Mesenchymal stem cell (in vitro differentiated cells and primary cell): ENCODE measurements around the gene PFKFB4.
"Not testable (repeated sequence)": the region's sequence is repeated elsewhere in the genome, so short reads cannot be mapped to it uniquely, and the experiment has no call there.

Experiments
- DNase-seq: peaks from one replicate; pipeline ENCODE4 v3.0.0-alpha.2; 2013
- H2AFZ ChIP-seq: one replicate; pipeline ENCODE4 v1.6.1; 2013; ENCODE audit warnings: low read depth, mild to moderate bottlenecking, control low read depth, inconsistent platforms, low read length, moderate library complexity
- H2AK5ac ChIP-seq: 2 replicates; pipeline ENCODE4 v1.6.1; 2013; ENCODE audit warnings: low read length, moderate library complexity, mild to moderate bottlenecking, inconsistent platforms; ENCODE audit not compliant: severe bottlenecking
- H2BK120ac ChIP-seq: one replicate; pipeline ENCODE4 v1.6.1; 2013; ENCODE audit warnings: low read depth, mild to moderate bottlenecking, inconsistent platforms, low read length, moderate library complexity
- H2BK12ac ChIP-seq, 2 experiments: one replicate each; pipeline ENCODE4 v1.6.1; 2013; ENCODE audit warnings: inconsistent platforms in 2 of 2, low read length in 2 of 2, mild to moderate bottlenecking in 2 of 2, moderate library complexity in 2 of 2, control low read depth in 1 of 2
- H2BK15ac ChIP-seq: one replicate; pipeline ENCODE4 v1.6.1; 2013; ENCODE audit warnings: mild to moderate bottlenecking, low read depth, inconsistent platforms; ENCODE audit not compliant: poor library complexity, severe bottlenecking
- H2BK5ac ChIP-seq: 2 replicates; pipeline ENCODE4 v1.6.1; 2013; ENCODE audit warnings: low read depth, mild to moderate bottlenecking, low read length, control low read depth, inconsistent platforms; ENCODE audit not compliant: poor library complexity, severe bottlenecking
- H3K14ac ChIP-seq, 2 experiments: one replicate each; pipeline ENCODE4 v1.6.1; 2013; ENCODE audit warnings: inconsistent platforms in 2 of 2, low read length in 2 of 2, control low read depth in 1 of 2, mild to moderate bottlenecking in 1 of 2, moderate library complexity in 1 of 2
- H3K18ac ChIP-seq, 2 experiments: one replicate each; pipeline ENCODE4 v1.6.1; 2013; ENCODE audit warnings: inconsistent platforms in 2 of 2, low read length in 2 of 2, control low read depth in 1 of 2, low read depth in 1 of 2, mild to moderate bottlenecking in 1 of 2
- H3K23ac ChIP-seq, 2 experiments: one replicate each; pipeline ENCODE4 v1.6.1; 2013; ENCODE audit warnings: inconsistent platforms in 2 of 2, low read length in 2 of 2, mild to moderate bottlenecking in 2 of 2, moderate library complexity in 2 of 2, control low read depth in 1 of 2
- H3K27ac ChIP-seq: 2 replicates; pipeline ENCODE4 v1.5.1; 2013; ENCODE audit warnings: mild to moderate bottlenecking, moderate library complexity, low read length, control low read depth, inconsistent platforms; ENCODE audit not compliant: poor library complexity, severe bottlenecking
- H3K27me3 ChIP-seq, 2 experiments: 2 replicates each; pipeline versions ENCODE4 v1.6.1 to v1.7.0; 2013; ENCODE audit warnings: low read length in 2 of 2, mild to moderate bottlenecking in 2 of 2, moderate library complexity in 2 of 2, control low read depth in 1 of 2, inconsistent platforms in 1 of 2; ENCODE audit not compliant: control insufficient read depth in 1 of 2, insufficient read depth in 1 of 2
- H3K36me3 ChIP-seq, 2 experiments: 2 replicates each; pipeline versions ENCODE4 v1.6.1 to v1.7.0; 2013; ENCODE audit warnings: low read length in 2 of 2, control low read depth in 1 of 2, inconsistent platforms in 1 of 2, low read depth in 1 of 2, mild to moderate bottlenecking in 1 of 2; ENCODE audit not compliant: insufficient read depth in 2 of 2, control insufficient read depth in 1 of 2
- H3K4ac ChIP-seq, 2 experiments: one replicate each; pipeline ENCODE4 v1.6.1; 2013; ENCODE audit warnings: inconsistent platforms in 2 of 2, low read length in 2 of 2, mild to moderate bottlenecking in 2 of 2, moderate library complexity in 2 of 2, control low read depth in 1 of 2, low read depth in 1 of 2
- H3K4me1 ChIP-seq: 2 replicates; pipeline ENCODE4 v1.6.1; 2013; ENCODE audit warnings: low read depth, low read length, control low read depth; ENCODE audit not compliant: control insufficient read depth, insufficient read depth
- H3K4me2 ChIP-seq: 2 replicates; pipeline ENCODE4 v1.6.1; 2013; ENCODE audit warnings: low read length, mild to moderate bottlenecking, inconsistent platforms; ENCODE audit not compliant: poor library complexity, severe bottlenecking
- H3K4me3 ChIP-seq, 2 experiments: 2 replicates each; pipeline versions ENCODE4 v1.5.1 to v1.7.0; 2013; ENCODE audit warnings: low read length in 2 of 2, mild to moderate bottlenecking in 2 of 2, control low read depth in 1 of 2, low read depth in 1 of 2; ENCODE audit not compliant: insufficient read depth in 1 of 2
- H3K79me1 ChIP-seq: replicated peaks from 2 replicates; pipeline ENCODE4 v1.6.1; 2013; ENCODE audit warnings: mild to moderate bottlenecking, control low read depth, low read length, inconsistent platforms; ENCODE audit not compliant: poor library complexity, severe bottlenecking
- H3K9ac ChIP-seq: 2 replicates; pipeline ENCODE4 v1.7.0; 2013; ENCODE audit warnings: mild to moderate bottlenecking, low read length, moderate library complexity
- H3K9me3 ChIP-seq: 2 replicates; pipeline ENCODE4 v1.7.0; 2013; ENCODE audit warnings: mild to moderate bottlenecking, low read length; ENCODE audit not compliant: control insufficient read depth
- H4K8ac ChIP-seq: one replicate; pipeline ENCODE4 v1.6.1; 2013; ENCODE audit warnings: inconsistent platforms, mild to moderate bottlenecking, low read length, moderate library complexity
- H4K91ac ChIP-seq: one replicate; pipeline ENCODE4 v1.6.1; 2013; ENCODE audit warnings: mild to moderate bottlenecking, low read length, inconsistent platforms
- WGBS: methylation state at CpG from one replicate; pipeline ENCODE4 v1.1.7; 2013; ENCODE audit warnings: mixed read lengths; 5-methylcytosine and 5-hydroxymethylcytosine counted together

The PFKFB4 gene

GRCh38 chr3:48474619-48475018 is 82.0 kb downstream of the PFKFB4 start:
- H3K4me2 ChIP-seq, result no peak overlapping the region
- no peak overlapping the region for H3K18ac ChIP-seq
- H2BK5ac ChIP-seq, result no peak overlapping the region
- no peak overlapping the region for H4K91ac ChIP-seq
- H3K36me3 ChIP-seq, result peaks cover 18 to 47% of the 10 kb centered on the region in 2 experiments
- DNase-seq, result no peak
- H3K9ac ChIP-seq, result no peak overlapping the region
- H3K27ac ChIP-seq, result no peak overlapping the region
- H2AFZ ChIP-seq, result no peak overlapping the region
- no peak overlapping the region for H2AK5ac ChIP-seq
- H3K23ac ChIP-seq, result no peak overlapping the region
- no peak overlapping the region for H3K4ac ChIP-seq
- H2BK12ac ChIP-seq, result no peak overlapping the region
- WGBS, result 64% methylated on average over 4 of the region's 4 CpGs
- H3K27me3 ChIP-seq, result no peaks in the 10 kb centered on the region
- H2BK15ac ChIP-seq, result no peak overlapping the region
- H3K9me3 ChIP-seq, result no peaks in the 10 kb centered on the region
- H2BK120ac ChIP-seq, result no peak overlapping the region
- H3K4me1 ChIP-seq, result peaks cover 20% of the 10 kb centered on the region
- H3K4me3 ChIP-seq, result no peak overlapping the region
- H4K8ac ChIP-seq, result no peak overlapping the region
- no peak overlapping the region for H3K14ac ChIP-seq
- H3K79me1 ChIP-seq, result peaks cover 4% of the 10 kb centered on the region

- H2BK5ac ChIP-seq, H4K91ac ChIP-seq, H3K27me3 ChIP-seq, H2BK120ac ChIP-seq, H3K18ac ChIP-seq, H2AK5ac ChIP-seq, H3K4me3 ChIP-seq, H4K8ac ChIP-seq, H3K9me3 ChIP-seq, H3K4me2 ChIP-seq, H2BK15ac ChIP-seq, H3K9ac ChIP-seq, DNase-seq, H2BK12ac ChIP-seq, H3K79me1 ChIP-seq, H2AFZ ChIP-seq, H3K23ac ChIP-seq, H3K4ac ChIP-seq, H3K14ac ChIP-seq, H3K27ac ChIP-seq: not testable (repeated sequence)
- Histone ChIP-seq H3K36me3 (peaks cover 20 to 50% of the 10 kb centered on the region in 2 experiments), H3K4me1 (peaks cover 20% of the 10 kb centered on the region)
- 88% methylated on average over 3 of the region's 4 CpGs for WGBS
Observed at GRCh38 chr3:48474031-48474430, 82.6 kb downstream of the PFKFB4 start.

GRCh38 chr3:48473617-48473952 is 83.0 kb downstream of the PFKFB4 start:
- peaks cover 20 to 50% of the 10 kb centered on the region in 2 experiments for H3K36me3 ChIP-seq
- H3K4ac ChIP-seq, result peak overlapping the region; percentile 34 to 55
- H4K91ac ChIP-seq, result peak overlapping the region; percentile 92
- H3K14ac ChIP-seq, result no peak overlapping the region
- no peak overlapping the region for H2BK15ac ChIP-seq
- no peak overlapping the region for H2BK5ac ChIP-seq
- H2AK5ac ChIP-seq, result no peak overlapping the region
- peak overlapping the region; percentile 91 for H4K8ac ChIP-seq
- peaks cover 20% of the 10 kb centered on the region for H3K4me1 ChIP-seq
- no peaks in the 10 kb centered on the region for H3K27me3 ChIP-seq
- peak overlapping the region; percentile 39 for H2AFZ ChIP-seq
- peak overlapping the region in 1 of 2 experiments; percentile 92 for H3K4me3 ChIP-seq
- WGBS, result 84% methylated on average over 5 of the region's 5 CpGs
- peak overlapping the region; percentile 94 for H3K9ac ChIP-seq
- no peak overlapping the region for H3K23ac ChIP-seq
- H3K27ac ChIP-seq, result peak overlapping the region; percentile 50
- peaks cover 8% of the 10 kb centered on the region for H3K79me1 ChIP-seq
- H2BK12ac ChIP-seq, result peak overlapping the region in 1 of 2 experiments; percentile 50
- DNase-seq, result no peak
- no peaks in the 10 kb centered on the region for H3K9me3 ChIP-seq
- H3K18ac ChIP-seq, result peak overlapping the region in 1 of 2 experiments; percentile 73
- no peak overlapping the region for H3K4me2 ChIP-seq
- no peak overlapping the region for H2BK120ac ChIP-seq

GRCh38 chr3:48472923-48473616 is 83.5 kb downstream of the PFKFB4 start:
- 3% methylated on average over 16 of the region's 17 CpGs for WGBS
- H3K27me3 ChIP-seq, result no peaks in the 10 kb centered on the region
- H2AK5ac ChIP-seq, result peak overlapping the region; percentile 40
- DNase-seq, result peak; percentile 98
- peak overlapping the region; percentile 94 for H3K9ac ChIP-seq
- peak overlapping the region; percentile 39 for H2AFZ ChIP-seq
- peak overlapping the region; percentile 94 to 97 for H3K18ac ChIP-seq
- H3K4ac ChIP-seq, result peak overlapping the region; percentile 90 to 97
- H4K91ac ChIP-seq, result peak overlapping the region; percentile 92
- H3K4me1 ChIP-seq, result peaks cover 22% of the 10 kb centered on the region
- H2BK120ac ChIP-seq, result peak overlapping the region; percentile 82
- H3K36me3 ChIP-seq, result peaks cover 25 to 51% of the 10 kb centered on the region in 2 experiments
- peak overlapping the region in 1 of 2 experiments; percentile 95 for H3K14ac ChIP-seq
- peak overlapping the region; percentile 28 to 50 for H2BK12ac ChIP-seq
- peak overlapping the region; percentile 67 to 92 for H3K4me3 ChIP-seq
- peak overlapping the region; percentile 92 for H3K27ac ChIP-seq
- peak overlapping the region; percentile 97 for H4K8ac ChIP-seq
- H3K9me3 ChIP-seq, result no peaks in the 10 kb centered on the region
- no peak overlapping the region for H2BK15ac ChIP-seq
- H2BK5ac ChIP-seq, result peak overlapping the region; percentile 49
- peak overlapping the region; percentile 90 for H3K4me2 ChIP-seq
- no peak overlapping the region for H3K23ac ChIP-seq
- H3K79me1 ChIP-seq, result peaks cover 10% of the 10 kb centered on the region
